Thymus (tissue), 11 donors: ENCODE results near the gene ANKRD12. TPM values are rescaled to one million over a fixed set of nuclear protein-coding genes. Genes with fewer than 3 reads are reported as not detected.

Experiments
- DNase-seq, 9 donors: peaks; one replicate each; pipeline ENCODE4 v3.0.0-alpha.2; 2013; ENCODE audit warnings: low spot score in 9 of 9, low read depth in 6 of 9, missing footprints in 1 of 9
- H3K27ac ChIP-seq, 2 donors: one replicate each; pipeline ENCODE4 v1.5.1; 2013; ENCODE audit warnings: control low read depth in 1 of 2, low read depth in 1 of 2, low read length in 1 of 2, mild to moderate bottlenecking in 1 of 2, moderate library complexity in 1 of 2
- H3K27me3 ChIP-seq, 2 donors: one replicate each; pipeline ENCODE4 v1.5.1; 2013; ENCODE audit warnings: low read length in 1 of 2; ENCODE audit not compliant: control insufficient read depth in 2 of 2, insufficient read depth in 1 of 2
- H3K36me3 ChIP-seq, 2 donors: one replicate each; pipeline ENCODE4 v1.5.1; 2013; ENCODE audit warnings: low read length in 1 of 2, mild to moderate bottlenecking in 1 of 2, moderate library complexity in 1 of 2; ENCODE audit not compliant: control insufficient read depth in 2 of 2, insufficient read depth in 2 of 2
- H3K4me1 ChIP-seq, 2 donors: one replicate each; pipeline ENCODE4 v1.5.1; 2013; ENCODE audit warnings: low read length in 2 of 2; ENCODE audit not compliant: control insufficient read depth in 2 of 2, insufficient read depth in 2 of 2
- H3K4me3 ChIP-seq, 2 donors: one replicate each; pipeline ENCODE4 v1.5.1; 2013; ENCODE audit warnings: low read length in 2 of 2, control low read depth in 1 of 2, mild to moderate bottlenecking in 1 of 2
- H3K9me3 ChIP-seq, 2 donors: one replicate each; pipeline ENCODE4 v1.5.1; 2013; ENCODE audit warnings: low read length in 1 of 2, mild to moderate bottlenecking in 1 of 2; ENCODE audit not compliant: control insufficient read depth in 2 of 2, insufficient read depth in 1 of 2
- WGBS: extraction: QIAGEN DNeasy Blood & Tissue Kit; methylation state at CpG from one replicate; pipeline ENCODE4 v1.1.7; 2013; 5-methylcytosine and 5-hydroxymethylcytosine counted together
- polyA plus RNA-seq: library from polyadenylated mRNA; stranded (reverse); fragments of 200-250 nt; gene quantifications from one replicate; pipeline ENCODE4 v1.2.3, GENCODE V29; 2013
- total RNA-seq: library from RNA; stranded (reverse); fragments of 120-200 nt; gene quantifications from one replicate; pipeline ENCODE4 v1.2.4, GENCODE V29; 2013
- donor health status: healthy.

The ANKRD12 gene
- total and polyA plus RNA-seq, 2 donors, result 13.0 to 57.9 TPM

DNA sequence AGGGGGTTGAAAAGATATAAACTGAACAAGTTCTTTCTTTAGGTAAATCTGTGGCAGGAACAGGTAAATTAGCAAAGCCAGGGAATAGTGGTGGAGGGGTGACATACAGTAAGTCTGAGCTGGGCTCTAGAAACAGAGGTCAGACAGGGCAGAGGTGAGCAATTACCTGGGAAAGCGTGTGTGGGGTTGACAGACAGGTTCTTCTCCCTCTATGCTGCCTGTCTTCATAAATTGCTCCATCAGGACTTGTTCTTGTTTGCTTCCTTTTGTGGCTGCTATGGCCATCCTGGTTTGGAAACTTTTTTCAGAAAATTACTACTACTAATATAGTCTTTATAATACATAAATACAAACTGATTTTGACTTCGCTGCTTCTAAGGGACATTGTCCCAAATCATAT is 3.4 kb upstream of the ANKRD12 start:
- no peaks in the 10 kb centered on the region for H3K27me3 ChIP-seq
- H3K36me3 ChIP-seq, result peaks cover 4 to 47% of the 10 kb centered on the region in 2 donors
- peaks cover 6 to 17% of the 10 kb centered on the region in 2 donors for H3K4me1 ChIP-seq
- 100% methylated on average over 2 of the region's 2 CpGs for WGBS
- no peaks in the 10 kb centered on the region for H3K9me3 ChIP-seq
- no peak for DNase-seq
- H3K27ac ChIP-seq, result no peak overlapping the region
- H3K4me3 ChIP-seq, result no peak overlapping the region

DNA sequence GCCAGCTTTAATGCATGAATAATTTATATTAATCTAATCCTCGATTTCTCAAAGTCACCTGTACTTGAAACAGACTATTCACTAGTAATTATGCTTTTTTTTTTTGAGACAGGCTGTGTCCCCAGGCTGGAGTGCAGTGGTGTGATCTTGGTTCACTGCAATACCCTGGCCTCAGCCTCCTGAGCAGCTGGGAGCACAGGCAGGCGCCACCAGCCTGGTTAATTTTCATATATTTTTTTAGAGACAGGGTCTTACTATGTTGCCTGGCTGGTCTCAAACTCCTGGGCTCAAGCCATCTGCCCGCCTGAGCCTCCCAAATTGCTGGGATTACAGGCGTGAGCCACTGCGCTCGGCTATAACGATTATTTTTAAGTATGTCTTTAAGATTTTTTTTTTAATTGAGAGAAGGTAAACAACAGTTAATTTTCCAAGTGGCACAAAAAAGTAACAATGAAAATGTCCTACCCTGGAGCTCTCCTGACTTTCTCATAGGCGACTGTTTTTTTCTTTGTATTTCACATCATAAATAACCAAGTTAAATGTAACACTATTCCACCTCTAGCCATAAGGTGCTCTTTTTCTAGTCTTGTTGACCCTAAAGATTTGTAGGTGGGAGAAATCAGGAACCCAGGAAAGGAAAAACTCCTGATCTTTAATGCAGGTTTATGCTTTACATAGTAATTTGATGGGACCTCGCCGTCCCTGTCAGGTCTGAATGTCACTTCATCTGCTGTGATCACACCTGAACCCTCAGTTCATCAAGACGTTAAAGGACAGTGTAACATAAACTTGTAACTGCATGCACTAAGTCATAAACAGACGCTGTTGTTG is 1.3 kb upstream of the ANKRD12 start:
- peak in 1 of 9 donors; percentile 19 for DNase-seq
- WGBS, result 69% methylated on average over 12 of the region's 12 CpGs
- Histone ChIP-seq H3K27me3 (no peaks in the 10 kb centered on the region), H3K4me3 (peak overlapping the region; percentile 85 to 94), H3K36me3 (peaks cover 0 to 30% of the 10 kb centered on the region in 2 donors), H3K4me1 (peaks cover 9 to 19% of the 10 kb centered on the region in 2 donors), H3K27ac (peak overlapping the region; percentile 92 to 96), H3K9me3 (no peaks in the 10 kb centered on the region)

GRCh38 chr18:9135912-9136314 is 668 bp upstream of the ANKRD12 start:
- Histone ChIP-seq H3K4me1 (peaks cover 9 to 19% of the 10 kb centered on the region in 2 donors), H3K9me3 (no peaks in the 10 kb centered on the region)

GRCh38 chr18:9137168-9138066 is 836 bp downstream of the ANKRD12 start:
- Histone ChIP-seq H3K4me1 (peaks cover 9 to 19% of the 10 kb centered on the region in 2 donors), H3K4me3 (peak overlapping the region; percentile 85 to 94), H3K9me3 (no peaks in the 10 kb centered on the region), H3K27me3 (no peaks in the 10 kb centered on the region), H3K27ac (peak overlapping the region; percentile 99 to 100), H3K36me3 (peaks cover 0 to 19% of the 10 kb centered on the region in 2 donors)
- WGBS, result under 1% methylated on average over 95 of the region's 95 CpGs
- DNase-seq, result peak; percentile 37 to 78 (median 57)

More at GRCh38 chr18:9135912-9136314, 668 bp upstream of the ANKRD12 start:
- peaks cover 0 to 30% of the 10 kb centered on the region in 2 donors for H3K36me3 ChIP-seq
- DNase-seq, result peak in 2 of 9 donors; percentile 47 to 48
- peak overlapping the region; percentile 85 to 94 for H3K4me3 ChIP-seq
- H3K27ac ChIP-seq, result peak overlapping the region; percentile 92 to 96
- no peaks in the 10 kb centered on the region for H3K27me3 ChIP-seq
- WGBS, result under 1% methylated on average over 33 of the region's 33 CpGs

DNA sequence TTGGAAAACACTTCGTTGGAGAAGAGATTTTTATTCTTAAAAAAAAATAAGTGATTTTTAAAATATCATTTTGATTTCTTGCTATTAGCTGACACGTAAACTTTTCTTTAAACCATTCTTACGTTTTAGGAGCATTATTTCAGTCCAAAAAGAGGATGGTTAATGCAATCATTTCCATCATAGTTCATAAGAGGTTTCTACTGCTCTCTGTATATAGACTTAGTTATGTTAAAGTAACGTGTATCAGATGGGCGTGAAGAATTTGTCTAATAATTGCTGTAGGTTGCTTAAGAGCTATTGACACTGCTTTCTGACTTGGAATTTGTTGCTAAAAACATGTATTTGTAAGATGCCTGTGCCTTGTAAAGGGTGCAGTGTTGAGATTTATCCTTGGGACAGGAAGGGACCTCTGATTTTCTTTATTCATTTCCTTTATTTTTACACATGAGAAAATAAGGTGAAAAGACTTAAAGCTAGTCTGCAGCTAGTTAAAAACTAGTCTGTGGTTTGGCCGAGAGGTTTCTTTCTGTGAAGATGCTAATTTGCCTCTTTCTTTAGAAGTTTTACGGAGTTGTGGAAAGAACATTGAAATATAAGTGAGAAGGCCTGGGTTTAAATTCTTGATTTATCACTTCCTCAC is 2.9 kb downstream of the ANKRD12 start:
- peaks cover 9 to 19% of the 10 kb centered on the region in 2 donors for H3K4me1 ChIP-seq
- no peaks in the 10 kb centered on the region for H3K27me3 ChIP-seq
- no peak for DNase-seq
- H3K4me3 ChIP-seq, result no peak overlapping the region
- no peaks in the 10 kb centered on the region for H3K9me3 ChIP-seq
- WGBS, result 69% methylated on average over 7 of the region's 7 CpGs
- H3K36me3 ChIP-seq, result peaks cover 0 to 7% of the 10 kb centered on the region in 2 donors
- H3K27ac ChIP-seq, result no peak overlapping the region

GRCh38 chr18:9140381-9140780 is 3.8 kb downstream of the ANKRD12 start:
- no peaks in the 10 kb centered on the region for H3K27me3 ChIP-seq
- WGBS, result 68% methylated on average over 2 of the region's 2 CpGs
- H3K4me3 ChIP-seq, result no peak overlapping the region
- no peak overlapping the region for H3K27ac ChIP-seq
- H3K36me3 ChIP-seq, result no peaks in the 10 kb centered on the region
- H3K9me3 ChIP-seq, result no peaks in the 10 kb centered on the region
- peaks cover 9 to 14% of the 10 kb centered on the region in 2 donors for H3K4me1 ChIP-seq
- DNase-seq, result no peak

GRCh38 chr18:9140984-9141383 is 4.4 kb downstream of the ANKRD12 start:
- Histone ChIP-seq H3K9me3 (no peaks in the 10 kb centered on the region), H3K36me3 (no peaks in the 10 kb centered on the region), H3K27ac (no peak overlapping the region), H3K27me3 (no peaks in the 10 kb centered on the region), H3K4me1 (peaks cover 9% of the 10 kb centered on the region in 2 donors), H3K4me3 (no peak overlapping the region)
- DNase-seq, result no peak
- WGBS, result 97% methylated on average over 2 of the region's 2 CpGs

DNA sequence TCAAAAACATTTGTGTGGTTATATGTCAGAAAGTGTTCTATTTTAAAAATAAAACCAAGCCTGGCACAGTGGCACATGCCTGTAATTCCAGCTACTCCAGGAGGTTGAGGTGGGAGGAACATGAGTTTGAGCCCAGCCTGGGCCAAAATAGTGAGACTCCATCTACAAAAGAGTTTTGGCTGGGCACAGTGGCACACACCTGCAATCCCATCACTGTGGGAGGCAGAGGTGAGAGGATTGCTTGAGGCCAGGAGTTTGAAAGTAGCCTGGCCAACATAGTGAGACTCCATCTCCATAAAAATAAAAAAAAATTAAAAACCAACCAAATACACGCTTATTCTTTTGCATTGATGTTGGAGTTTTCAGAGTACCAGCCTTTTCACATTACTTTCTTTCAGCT is 9.6 kb downstream of the ANKRD12 start:
- Histone ChIP-seq H3K9me3 (no peaks in the 10 kb centered on the region), H3K27ac (no peak overlapping the region), H3K4me1 (peaks cover 0 to 2% of the 10 kb centered on the region in 2 donors), H3K36me3 (no peaks in the 10 kb centered on the region), H3K27me3 (no peaks in the 10 kb centered on the region), H3K4me3 (no peak overlapping the region)
- 100% methylated on average over 1 of the region's 1 CpG for WGBS
- no peak for DNase-seq
